Measurements from ENCODE around the gene HINT2.

Gene HINT2

GRCh38 chr9:35840881-35841644 is 26.2 kb upstream of the HINT2 start:
- DNase-seq (ENCODE audit: low spot score), result no peak

GRCh38 chr9:35839926-35840325 is 25.1 kb upstream of the HINT2 start:
- DNase-seq (ENCODE audit: low spot score), result no peak

- DNase-seq (ENCODE audit: low spot score), result no peak
These were observed 21.8 kb upstream of the HINT2 start for GRCh38 chr9:35836595-35836994.

- no peak for DNase-seq (ENCODE audit: low spot score)
These were observed 20.9 kb upstream of the HINT2 start for GRCh38 chr9:35835766-35836165.

- no peak for DNase-seq (ENCODE audit: low spot score)
These were observed 20.4 kb upstream of the HINT2 start for GRCh38 chr9:35835216-35835632.

GRCh38 chr9:35834260-35835215 is 19.7 kb upstream of the HINT2 start:
- DNase-seq (ENCODE audit: low spot score), result no peak

GRCh38 chr9:35832814-35833213 is 18.0 kb upstream of the HINT2 start:
- no peak for DNase-seq (ENCODE audit: low spot score)

GRCh38 chr9:35831040-35831439 is 16.2 kb upstream of the HINT2 start:
- no peak for DNase-seq (ENCODE audit: low spot score)

GRCh38 chr9:35829764-35830096 is 14.9 kb upstream of the HINT2 start:
- no peak for DNase-seq (ENCODE audit: low spot score)

GRCh38 chr9:35829084-35829763 is 14.4 kb upstream of the HINT2 start, which contains the start of gene TMEM8B:
Gene TMEM8B, plus strand, starts transcription at chr9:35829228. Its CDS starts 220 bp downstream, at chr9:35829448.
- DNase-seq (ENCODE audit: low spot score), result peak; percentile 91

GRCh38 chr9:35828716-35829083 is 13.9 kb upstream of the HINT2 start, which contains the start of gene FAM221B:
Gene FAM221B, minus strand, starts transcription at chr9:35828732. Its CDS starts 2,571 bp downstream, at chr9:35826161.
- DNase-seq (ENCODE audit: low spot score), result peak; percentile 7

GRCh38 chr9:35827486-35827885 is 12.6 kb upstream of the HINT2 start:
- no peak for DNase-seq (ENCODE audit: low spot score)

- DNase-seq (ENCODE audit: low spot score), result peak; percentile 55
These were observed 11.3 kb upstream of the HINT2 start for GRCh38 chr9:35826071-35826701.

GRCh38 chr9:35822926-35823325 is 8.1 kb upstream of the HINT2 start:
- no peak for DNase-seq (ENCODE audit: low spot score)

- no peak for DNase-seq (ENCODE audit: low spot score)
These were observed 5.2 kb upstream of the HINT2 start for GRCh38 chr9:35820076-35820475.

GRCh38 chr9:35818341-35818740 is 3.5 kb upstream of the HINT2 start:
- no peak for DNase-seq (ENCODE audit: low spot score)

- DNase-seq (ENCODE audit: low spot score), result no peak
These were observed 1.9 kb upstream of the HINT2 start for GRCh38 chr9:35816708-35817107.

- no peak for DNase-seq (ENCODE audit: low spot score)
These were observed 569 bp downstream of the HINT2 start for GRCh38 chr9:35814106-35814840.

- DNase-seq (ENCODE audit: low spot score), result no peak
These were observed 1.3 kb downstream of the HINT2 start for GRCh38 chr9:35813434-35814105.

- peak; percentile 98 for DNase-seq (ENCODE audit: low spot score)
These were observed 2.7 kb downstream of the HINT2 start, which contains the start of gene SPAG8 for GRCh38 chr9:35812025-35812602. Gene SPAG8, minus strand, starts transcription at chr9:35812262. Its CDS starts 115 bp downstream, at chr9:35812147.

Data from CD4-positive, alpha-beta T cell treated with Interleukin-15 for 4 hours (primary cell).